GM19351 (cell line): Measurements from ENCODE around the gene PGP.

Experiments used
- ATAC-seq: cut with Tn5 transposase; IDR thresholded peaks from one replicate; pipeline ENCODE4 v1.9.1; 2021; ENCODE audit warnings: mild to moderate bottlenecking, moderate library complexity; ENCODE audit not compliant: unreplicated experiment

PGP gene

DNA sequence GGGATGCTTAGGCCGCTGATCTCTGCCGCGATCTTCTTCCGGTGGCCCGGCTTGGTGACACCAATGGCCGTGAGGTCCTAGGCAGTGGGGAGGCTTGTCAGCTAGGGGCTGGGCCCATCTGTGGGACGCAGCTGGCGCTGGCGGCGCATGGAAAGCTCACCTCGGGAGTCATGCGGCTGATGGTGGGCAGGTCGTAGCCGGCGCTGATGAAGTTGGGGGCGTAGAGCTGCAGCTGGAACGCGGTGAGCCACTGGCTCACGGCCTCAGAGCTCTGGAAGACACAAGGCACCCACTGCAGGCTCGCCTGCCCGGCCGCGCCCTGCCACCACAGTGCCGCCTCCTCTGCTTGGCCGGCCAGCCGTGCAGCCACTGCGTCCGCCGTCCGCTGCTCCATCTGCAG lies 31.0 kb downstream of the PGP start:
- no peak for ATAC-seq

DNA sequence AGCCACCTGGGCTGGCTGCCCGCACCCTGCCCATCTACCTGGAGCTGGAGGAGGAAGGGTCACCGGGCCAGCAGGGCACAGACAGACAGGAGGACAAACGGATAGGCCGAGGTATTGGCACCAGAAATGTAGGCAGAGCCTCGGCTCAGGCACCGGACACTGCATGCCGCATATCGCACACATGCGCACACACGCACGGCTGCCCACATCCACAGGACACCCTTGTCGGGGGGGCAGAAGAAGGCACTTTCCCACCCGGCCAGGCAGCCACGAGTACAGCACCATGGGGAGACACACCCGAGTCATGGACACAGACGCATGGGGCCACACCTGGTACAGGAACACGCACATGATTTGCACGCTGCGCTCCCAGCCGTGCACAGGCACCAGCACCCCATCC lies 32.7 kb downstream of the PGP start:
- no peak for ATAC-seq

DNA sequence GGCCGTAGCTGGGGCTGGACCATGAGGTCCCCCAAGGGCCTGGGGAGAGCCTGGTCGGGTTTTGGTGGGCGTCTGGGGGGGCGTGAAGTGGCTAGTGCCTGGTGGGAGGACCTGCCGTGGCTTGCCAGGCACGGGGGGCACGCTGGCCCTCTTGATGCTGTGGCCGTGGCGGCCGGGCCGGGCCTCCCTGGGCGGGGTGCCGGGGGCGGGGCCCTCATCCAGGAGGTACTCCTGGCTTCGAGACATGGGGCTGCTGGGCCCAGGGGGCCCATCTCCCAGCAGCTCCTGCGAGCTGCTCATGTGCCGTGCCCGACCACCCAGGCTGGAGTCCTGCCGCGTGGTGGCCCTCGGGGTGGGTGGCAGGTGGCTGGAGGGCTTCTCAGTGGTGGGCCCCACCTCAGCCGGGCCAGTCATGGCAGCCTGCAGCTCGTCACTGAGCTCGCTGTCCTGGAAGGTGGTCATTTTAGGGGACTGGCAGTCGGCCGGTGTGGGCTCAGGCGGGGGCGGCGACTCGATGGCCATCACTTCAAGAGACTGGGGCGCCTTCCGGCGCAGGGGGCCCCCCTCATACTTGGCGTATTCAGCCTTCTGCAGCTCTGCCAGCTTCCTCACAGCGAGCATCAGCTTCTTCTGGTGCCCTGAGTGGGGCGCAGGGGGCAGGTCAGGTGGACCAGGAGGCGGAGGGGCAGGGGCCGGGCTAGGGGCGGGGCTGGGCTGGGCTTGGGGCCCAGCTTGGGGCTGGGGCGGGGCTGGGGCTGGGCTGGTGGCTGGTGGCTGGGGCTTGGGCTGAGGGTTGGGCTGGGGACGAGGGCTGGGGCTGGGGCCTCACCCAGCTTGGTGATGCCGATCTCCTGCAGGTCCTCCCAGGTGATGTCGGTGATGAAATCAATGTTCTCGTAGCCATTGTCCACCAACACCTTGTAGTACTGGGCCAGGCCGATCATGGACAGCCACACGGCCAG lies 33.4 kb downstream of the PGP start:
- ATAC-seq, result no peak

DNA sequence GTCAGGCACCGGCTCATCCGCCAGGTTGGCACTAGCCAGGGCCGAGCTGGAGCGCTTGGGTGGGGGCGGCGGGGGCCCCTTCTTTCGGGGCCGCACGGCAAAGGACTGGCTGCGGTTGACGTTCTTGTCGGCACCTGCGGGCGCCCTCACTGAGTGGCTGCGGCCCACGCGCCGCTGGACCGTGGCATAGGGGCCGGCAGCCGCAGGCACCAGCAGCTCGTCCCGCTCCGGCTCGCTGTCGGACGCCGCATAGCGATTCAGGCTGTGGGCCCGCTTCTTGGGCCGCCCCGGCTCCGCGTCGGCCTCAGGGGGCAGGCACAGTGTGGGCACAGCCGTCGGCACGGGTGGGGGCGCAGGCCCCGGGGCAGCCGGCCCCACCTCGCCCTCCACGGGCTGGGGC lies 34.2 kb downstream of the PGP start:
- ATAC-seq, result no peak

GRCh38 chr16:2179576-2179975 lies 35.1 kb downstream of the PGP start:
- no peak for ATAC-seq

- ATAC-seq, result no peak
Measured at GRCh38 chr16:2179107-2179501, 35.5 kb downstream of the PGP start.

DNA sequence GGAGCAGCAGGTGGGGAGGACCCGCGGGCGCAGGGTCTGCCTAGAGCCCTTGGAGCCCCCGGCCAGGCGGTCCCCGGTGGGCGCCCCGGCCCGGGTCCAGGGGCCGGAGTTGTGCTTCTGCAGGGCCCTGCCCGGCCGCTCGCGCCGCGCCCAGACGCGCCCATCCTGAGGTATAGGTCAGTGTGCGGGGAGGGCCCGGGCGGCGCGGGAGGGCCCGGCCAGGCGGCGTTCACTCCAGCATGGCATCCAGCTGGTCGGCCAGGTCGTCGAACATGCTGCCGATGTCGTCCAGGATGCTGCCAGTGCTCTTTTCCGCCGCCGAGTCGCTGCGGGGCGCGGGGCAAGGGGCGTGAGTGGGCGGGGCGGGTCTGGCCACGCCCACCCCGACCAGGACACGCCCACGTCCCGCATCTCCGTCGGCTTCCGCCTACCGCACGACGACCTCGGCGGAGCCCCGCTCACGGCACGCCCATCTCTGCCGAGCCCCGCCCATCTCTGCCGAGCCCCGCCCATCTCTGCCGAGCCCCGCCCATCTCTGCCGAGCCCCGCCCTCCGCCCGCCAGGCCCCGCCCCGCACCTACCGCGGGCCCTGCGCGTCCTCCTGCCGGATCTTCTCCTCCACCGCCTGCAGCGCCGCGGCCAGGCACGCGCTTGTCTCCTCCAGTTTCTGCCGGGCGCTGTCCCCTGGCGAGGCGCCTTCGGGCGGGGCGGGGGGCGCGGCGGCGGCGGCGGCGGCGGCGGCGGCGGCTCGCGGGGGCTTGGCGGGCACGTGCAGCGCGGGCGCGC lies 36.1 kb downstream of the PGP start:
- no peak for ATAC-seq

DNA sequence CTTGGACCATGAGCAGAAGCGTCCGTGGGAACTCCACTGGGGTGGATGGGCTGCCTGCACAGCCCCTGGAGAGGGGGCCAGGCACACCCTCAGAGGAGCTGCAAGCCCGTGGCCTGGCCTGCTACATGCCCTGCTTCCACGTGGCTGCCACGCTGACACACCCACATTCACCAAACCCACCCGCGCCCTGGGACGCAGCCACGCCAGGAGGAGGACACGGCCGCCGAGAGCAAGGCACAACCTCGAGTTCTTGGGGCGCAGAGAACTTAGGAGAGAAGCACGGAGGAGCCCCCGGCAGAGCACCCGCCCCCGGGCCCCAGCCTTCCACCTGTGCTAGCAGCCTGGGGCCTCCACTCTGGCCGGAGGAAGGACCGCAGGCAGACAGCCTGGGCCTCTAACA lies 37.1 kb downstream of the PGP start:
- no peak for ATAC-seq

- ATAC-seq, result no peak
Measured at GRCh38 chr16:2177101-2177500, 37.5 kb downstream of the PGP start.

GRCh38 chr16:2176047-2176446 lies 38.6 kb downstream of the PGP start:
- ATAC-seq, result no peak

GRCh38 chr16:2175454-2175853 lies 39.2 kb downstream of the PGP start:
- no peak for ATAC-seq

- ATAC-seq, result no peak
Measured at GRCh38 chr16:2174396-2175131, 40.1 kb downstream of the PGP start.

DNA sequence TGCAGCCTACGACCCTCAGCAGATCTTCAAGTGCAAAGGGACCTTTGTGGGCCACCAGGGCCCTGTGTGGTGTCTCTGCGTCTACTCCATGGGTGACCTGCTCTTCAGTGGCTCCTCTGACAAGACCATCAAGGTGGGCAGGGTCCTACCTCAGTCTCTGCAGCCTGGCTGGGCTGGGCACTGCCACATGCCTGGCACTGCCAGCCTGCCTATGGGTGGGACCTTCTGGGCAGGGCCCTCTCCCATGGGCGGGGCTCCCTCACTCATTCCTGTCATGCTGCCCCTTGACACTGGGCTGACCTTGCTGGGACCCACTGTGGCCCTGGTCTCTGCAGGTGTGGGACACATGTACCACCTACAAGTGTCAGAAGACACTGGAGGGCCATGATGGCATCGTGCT lies 40.7 kb downstream of the PGP start:
- ATAC-seq, result no peak

GRCh38 chr16:2173366-2173765 lies 41.3 kb downstream of the PGP start:
- ATAC-seq, result no peak

GRCh38 chr16:2172688-2173335 lies 41.8 kb downstream of the PGP start:
- ATAC-seq, result no peak

GRCh38 chr16:2171601-2172178 lies 43.0 kb downstream of the PGP start:
- ATAC-seq, result no peak

- no peak for ATAC-seq
Measured at GRCh38 chr16:2170587-2171435, 43.8 kb downstream of the PGP start.

DNA sequence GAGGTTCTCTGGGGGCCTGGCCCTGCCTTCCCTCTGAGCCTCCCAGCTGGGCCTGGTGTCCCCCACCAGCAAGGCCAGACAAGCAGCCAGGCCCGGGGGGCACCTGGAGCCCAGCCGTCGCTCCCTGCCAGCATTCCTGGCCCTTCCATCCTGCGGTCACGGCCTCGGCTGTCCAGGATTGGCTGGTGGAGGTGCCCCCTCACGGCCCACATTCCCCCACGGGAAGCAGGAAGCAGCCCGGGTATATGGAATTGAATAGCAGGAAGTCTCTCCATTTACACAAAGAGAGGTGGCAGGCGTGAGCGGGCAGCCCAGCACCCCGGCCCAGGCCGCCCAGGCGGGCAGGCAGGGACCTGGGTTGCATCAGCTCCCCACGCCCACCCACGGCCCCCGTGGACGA lies 44.6 kb downstream of the PGP start:
- ATAC-seq, result no peak

GRCh38 chr16:2167068-2167638 lies 47.5 kb downstream of the PGP start:
- ATAC-seq, result no peak
